GM13976 (cell line): ENCODE results near the gene FAM151A.

Experiments
- DNase-seq: peaks from one replicate; pipeline ENCODE4 v3.0.0; 2012; ENCODE audit warnings: low spot score
- CTCF ChIP-seq: IDR thresholded peaks from 2 replicates; pipeline ENCODE4 v1.5.1; 2012; ENCODE audit warnings: borderline replicate concordance, mild to moderate bottlenecking; ENCODE audit not compliant: insufficient read depth; ENCODE audit errors: extremely low read depth, missing control alignments, control extremely low read depth
- in situ Hi-C: fragments of 300-500 bp; cut with MboI; formaldehyde crosslinking; loops from one replicate; pipeline ENCODE4 v1.12.0; 2022; ENCODE audit warnings: low sequenced_read_pairs, mixed read lengths, inconsistent platforms; ENCODE audit not compliant: unreplicated experiment

Gene FAM151A

GRCh38 chr1:54572542-54572850 lies 50.8 kb downstream of the FAM151A start:
- in situ Hi-C loops: no loop called here
- no peak for TF ChIP-seq CTCF
- no peak for DNase-seq

- in situ Hi-C loops: no loop called here
- TF ChIP-seq CTCF: no peak
- no peak for DNase-seq
Observed at GRCh38 chr1:54571803-54572541, 51.4 kb downstream of the FAM151A start.

GRCh38 chr1:54571326-54571725 lies 52.0 kb downstream of the FAM151A start:
- no peak for TF ChIP-seq CTCF
- no peak for DNase-seq
- in situ Hi-C loops: no loop called here

- in situ Hi-C loops: no loop called here
- DNase-seq: no peak
- TF ChIP-seq CTCF: no peak
Observed at GRCh38 chr1:54570161-54570560, 53.2 kb downstream of the FAM151A start.

GRCh38 chr1:54569339-54569738 lies 54.0 kb downstream of the FAM151A start:
- DNase-seq: no peak
- in situ Hi-C loops: no loop called here
- TF ChIP-seq CTCF: no peak

GRCh38 chr1:54567961-54568360 lies 55.4 kb downstream of the FAM151A start:
- in situ Hi-C loops: no loop called here
- TF ChIP-seq CTCF: no peak
- DNase-seq: no peak

GRCh38 chr1:54566438-54567141 lies 56.7 kb downstream of the FAM151A start:
- DNase-seq: no peak
- in situ Hi-C loops: no loop called here
- TF ChIP-seq CTCF: no peak
